HG03097 (cell line): ENCODE results near the gene ZFR.
"Not testable (repeated sequence)": the region's sequence is repeated elsewhere in the genome, so short reads cannot be mapped to it uniquely, and the experiment has no call there.

ENCODE experiments used
- ATAC-seq: cut with Tn5 transposase; IDR thresholded peaks from one replicate; pipeline ENCODE4 v1.9.1; 2021; ENCODE audit not compliant: unreplicated experiment, low FRiP score

The ZFR gene

DNA sequence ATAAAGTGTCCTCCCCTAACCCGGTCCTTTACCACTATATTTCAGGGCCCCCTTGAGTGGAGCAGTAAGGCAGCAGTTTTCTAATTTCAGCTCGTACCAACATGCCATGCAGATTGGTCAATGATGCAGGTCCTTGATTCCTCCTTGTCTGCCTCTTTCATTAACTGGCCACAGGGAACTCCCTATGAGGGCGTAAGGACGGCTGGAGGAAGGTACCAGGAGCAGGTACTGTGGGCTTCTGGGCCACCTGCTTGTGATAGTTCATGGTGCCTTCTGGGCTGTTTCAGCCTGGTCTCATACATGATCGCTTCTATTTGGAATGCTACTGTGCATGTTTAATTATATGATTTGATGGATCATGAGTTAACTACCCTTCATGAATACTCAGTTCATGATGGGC lies 9.4 kb upstream of the ZFR start:
- no peak for ATAC-seq

DNA sequence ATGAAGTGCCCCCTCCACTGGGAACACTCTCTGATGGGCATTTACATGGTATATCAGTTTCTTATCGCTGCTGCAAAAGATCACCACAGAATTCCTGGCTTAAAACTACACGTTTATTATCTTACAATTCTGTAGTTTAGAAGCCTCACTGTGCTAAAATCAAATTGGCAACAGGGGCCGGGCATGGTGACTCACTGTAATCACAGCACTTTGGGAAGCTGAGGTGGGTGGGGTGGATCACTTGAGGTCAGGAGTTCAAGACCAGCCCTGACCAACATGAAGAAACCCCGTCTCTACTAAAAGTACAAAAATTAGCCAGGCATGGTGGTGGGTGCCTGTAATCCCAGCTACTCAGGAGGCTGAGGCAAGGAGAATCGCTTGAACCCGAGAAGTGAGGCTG lies 7.8 kb upstream of the ZFR start:
- not testable (repeated sequence) for ATAC-seq

DNA sequence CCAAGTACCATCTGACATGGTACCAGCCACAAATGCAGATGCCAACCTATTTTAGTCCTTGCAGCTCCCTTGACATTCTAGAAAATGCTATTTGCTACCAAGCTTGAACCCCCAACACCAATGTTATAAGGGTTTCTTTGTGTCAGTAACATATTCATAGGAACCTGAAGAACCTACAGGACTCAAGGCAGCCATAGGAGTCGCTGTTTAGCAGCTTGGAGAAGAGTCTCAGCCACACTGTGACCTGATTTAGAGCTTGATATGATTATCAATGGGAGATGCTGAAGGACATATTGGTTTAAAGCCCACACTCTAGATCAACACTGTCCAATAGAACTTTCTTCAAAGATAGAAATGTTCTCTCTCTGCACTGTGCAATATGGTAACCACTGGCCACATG lies 6.4 kb upstream of the ZFR start:
- ATAC-seq = no peak

DNA sequence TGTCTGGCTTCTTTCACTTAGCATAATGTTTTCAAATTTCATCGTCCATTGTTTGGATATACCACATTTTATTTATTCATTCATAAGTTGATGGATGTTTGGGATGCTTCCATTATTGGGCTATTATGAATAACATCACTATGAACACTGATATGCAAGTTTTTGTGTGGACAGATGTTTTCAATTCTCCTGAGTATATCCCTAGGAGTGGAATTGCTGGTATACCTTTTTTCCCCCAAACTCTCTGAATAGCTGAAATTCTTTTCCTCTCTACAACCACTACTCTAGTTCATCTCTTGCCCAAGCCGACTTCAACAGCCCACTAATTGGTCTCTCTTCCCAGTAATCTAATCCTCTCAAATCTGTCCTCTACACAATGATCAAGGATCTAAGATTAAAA lies 4.7 kb upstream of the ZFR start:
- ATAC-seq = no peak

DNA sequence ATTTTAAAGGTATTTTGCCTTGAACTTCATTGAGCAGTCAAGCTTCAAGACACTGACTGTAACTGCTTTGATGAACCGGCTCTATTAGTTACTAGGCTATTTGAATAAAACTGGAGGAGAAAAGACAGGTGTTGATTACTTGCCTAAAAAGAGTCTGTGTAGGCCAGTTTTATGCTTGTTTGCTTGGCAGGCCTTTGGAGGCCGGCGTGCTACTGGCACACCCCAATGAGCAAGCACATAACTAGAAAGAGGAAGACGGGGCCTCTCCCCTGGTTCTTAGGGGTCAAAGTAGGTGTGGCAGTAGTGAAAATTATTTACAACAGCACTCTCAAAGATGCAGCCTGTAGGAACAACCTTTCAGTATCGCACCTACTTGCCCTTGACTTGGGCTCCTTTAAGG lies 2.1 kb upstream of the ZFR start:
- ATAC-seq = no peak

DNA sequence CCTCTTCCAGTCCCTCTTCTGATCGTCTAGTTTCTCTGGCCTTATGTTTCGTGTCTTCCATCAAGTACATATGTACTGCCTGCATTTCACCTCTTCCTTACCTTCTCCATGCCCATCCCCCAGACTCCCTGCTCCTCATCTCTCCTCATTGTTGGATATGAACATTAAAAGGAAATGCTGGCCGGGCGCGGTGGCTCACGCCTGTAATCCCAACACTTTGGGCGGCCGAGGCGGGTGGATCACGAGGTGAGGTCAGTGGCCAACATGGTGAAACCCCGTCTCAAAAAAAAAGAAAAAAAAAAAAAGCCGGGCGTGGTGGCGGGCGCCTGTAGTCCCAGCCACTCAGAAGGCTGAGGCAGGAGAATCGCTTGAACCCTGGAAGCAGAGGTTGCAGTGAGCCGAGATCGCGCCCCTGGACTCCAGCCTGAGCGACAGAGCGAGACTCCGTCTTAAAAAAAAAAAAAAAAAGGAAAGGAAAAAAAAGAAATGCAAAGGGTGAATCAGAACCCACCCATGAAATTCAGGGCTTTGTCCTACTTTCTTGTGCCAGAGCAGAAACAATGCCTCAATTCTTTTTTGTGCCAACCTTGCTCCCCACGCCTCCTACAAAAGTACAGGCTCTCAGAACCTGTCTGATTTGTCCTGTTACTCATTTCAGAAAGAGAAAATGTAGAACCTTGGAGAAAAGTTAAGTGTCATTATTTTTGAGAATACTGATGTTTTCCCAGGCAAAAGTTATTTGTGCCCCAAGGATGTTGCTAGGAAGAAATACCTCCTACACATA lies 1.5 kb upstream of the ZFR start:
- no peak for ATAC-seq

DNA sequence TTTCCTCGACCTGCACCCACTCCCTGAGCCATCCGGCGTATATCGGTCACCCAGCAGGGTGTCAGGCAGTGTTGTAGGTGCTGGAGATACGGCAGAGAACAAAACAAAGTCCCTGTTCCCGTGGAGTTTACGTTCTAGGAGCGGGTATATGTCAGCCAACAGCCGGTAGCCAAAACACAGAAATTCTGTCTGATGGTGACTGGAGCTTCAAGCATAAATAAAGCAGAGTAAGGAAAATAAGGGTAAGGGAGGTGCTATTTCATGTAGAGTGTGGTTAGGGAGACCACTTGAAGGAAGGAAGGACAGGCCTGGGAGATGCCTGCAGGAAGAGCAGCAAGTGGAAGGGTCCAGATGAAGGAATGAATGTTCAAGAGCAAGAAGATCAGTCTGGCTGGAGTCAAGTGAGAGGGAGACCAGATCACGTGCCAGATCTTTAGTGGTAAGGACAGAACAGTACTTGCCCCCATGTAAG lies 783 bp upstream of the ZFR start:
- no peak for ATAC-seq

DNA sequence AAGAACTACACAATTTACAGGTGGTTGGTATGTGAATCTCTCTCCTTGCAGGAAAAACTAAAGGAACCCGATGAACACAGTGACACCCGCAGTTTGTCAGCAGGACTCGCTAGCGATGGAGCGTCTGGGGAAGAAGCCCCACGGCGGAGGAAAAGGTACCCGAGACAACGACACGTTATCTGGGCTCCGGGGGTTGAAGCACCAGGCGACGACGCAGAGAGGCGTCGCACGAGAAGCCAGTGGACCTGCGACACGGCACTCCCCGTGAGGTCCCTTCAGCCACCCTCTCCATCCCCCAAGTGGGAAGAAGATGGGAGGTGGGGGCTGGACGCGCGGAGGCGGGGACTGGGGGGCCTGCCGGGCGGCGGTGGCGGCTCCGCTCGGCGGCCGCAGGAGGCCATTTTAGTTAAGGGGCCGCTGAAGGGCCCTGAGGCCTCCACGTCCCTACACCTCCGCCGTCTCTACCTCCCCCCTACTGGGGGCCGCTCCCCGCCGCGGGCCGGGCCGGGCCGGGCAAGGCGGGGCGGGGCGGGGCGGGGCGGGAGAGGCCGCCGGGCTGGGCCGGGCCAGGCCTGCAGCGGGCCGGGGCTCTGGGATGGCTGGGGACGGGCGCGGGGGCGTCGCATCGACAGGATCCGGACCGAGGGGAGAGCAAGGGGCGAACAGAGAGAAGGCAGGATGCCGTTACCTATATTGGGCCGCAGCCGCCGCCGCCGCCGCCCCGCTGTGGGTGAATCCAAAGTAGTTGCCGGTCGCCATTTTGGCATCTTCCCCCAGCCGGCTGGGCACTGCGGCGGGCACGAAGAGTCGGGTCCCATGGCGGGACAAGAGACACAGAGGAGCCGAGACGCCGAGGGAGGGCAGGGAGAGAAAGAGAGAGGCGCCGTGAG lies 754 bp downstream of the ZFR start:
- ATAC-seq = peak; percentile 36

DNA sequence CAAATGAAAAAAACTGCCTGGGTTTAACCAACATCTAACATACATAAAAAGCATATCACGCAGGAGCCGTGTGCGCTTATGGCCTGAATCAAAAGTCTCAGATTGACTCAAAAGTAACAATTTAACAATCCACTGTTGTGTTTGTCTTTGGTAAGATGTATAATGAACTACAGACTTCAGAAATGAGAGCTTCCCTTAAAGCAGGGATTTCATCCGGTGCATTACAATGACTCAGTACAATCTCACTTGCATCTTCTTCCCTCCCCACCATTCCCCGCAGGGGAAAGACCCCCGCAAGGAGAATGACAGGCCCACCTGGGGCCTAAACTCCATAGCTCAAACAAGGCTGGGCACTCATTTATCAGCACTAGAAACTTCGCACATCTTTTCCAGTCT lies 1.4 kb downstream of the ZFR start:
- ATAC-seq = peak; percentile 46

DNA sequence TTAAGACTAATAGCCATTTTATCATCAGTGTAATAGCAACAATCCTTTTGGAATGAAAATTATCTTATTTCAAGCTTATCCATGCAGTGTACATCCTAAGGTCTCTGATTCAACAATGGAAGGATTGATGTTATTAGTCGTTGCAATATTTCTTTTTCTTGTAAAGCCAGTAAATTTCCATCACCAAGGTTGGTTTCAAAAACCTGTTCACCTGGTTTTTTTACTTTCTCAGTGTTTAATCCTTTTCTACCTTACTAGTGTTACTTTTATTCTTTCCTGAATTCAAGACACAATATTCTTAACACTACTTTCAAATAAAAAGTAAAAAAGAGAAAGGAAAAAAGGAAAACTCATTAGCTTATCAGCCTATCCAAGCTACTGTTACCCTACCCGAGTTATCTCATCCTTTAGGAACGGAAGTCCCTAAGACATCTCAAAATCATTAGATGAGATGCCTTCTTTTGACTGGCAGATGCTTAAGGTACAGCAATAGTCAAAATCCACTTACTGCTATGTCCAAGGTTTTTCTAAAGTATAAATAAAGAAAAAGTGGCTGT lies 5.4 kb downstream of the ZFR start:
- ATAC-seq = no peak

DNA sequence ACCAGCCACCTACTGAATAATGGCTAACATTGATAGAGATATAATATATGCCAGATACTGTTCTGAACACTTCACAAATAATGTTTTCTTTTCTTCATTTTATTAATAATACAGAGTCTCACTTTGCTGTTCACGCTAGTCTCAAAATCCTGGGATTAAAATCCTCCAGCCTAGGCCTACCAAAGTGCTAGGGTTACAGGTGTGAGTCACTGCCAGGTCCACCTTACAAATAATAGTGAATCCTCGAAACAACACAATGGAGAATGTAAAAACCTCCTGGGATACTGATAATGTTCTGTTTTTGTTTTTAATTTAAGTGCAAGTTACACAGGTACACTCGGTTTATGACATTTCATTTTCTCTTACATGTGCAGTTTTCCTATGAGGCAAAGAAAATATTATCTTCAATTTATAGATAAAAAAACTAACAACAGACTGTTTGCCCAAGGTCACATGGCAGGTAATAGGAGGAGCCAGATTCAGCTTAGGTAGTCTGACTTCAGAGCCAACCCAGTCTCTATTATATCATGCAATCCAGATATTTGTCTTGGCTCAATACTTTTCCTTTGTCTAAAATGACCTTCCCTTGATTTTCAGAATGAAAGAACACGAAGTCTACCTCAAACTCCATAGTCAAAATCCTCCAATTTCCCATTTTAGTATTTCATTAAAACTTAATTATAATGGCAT lies 7.8 kb downstream of the ZFR start:
- no peak for ATAC-seq

DNA sequence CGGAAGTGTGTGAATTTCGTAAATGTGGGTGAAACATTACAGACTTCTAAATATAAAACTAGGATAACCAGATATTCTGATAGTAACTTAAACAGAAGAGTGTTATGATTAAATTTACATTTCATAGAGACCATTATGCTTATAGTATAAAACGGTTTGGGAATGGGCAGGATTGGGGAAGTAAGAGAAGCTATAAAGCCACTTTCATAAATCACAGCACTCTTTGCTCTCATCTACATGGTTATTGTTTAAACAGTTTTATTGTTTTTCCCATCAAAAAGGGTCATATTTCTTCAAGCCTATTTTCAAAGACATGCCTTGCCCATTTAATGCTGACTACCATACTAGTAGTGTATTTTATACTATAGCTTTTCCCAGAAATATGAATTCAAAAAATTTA lies 9.2 kb downstream of the ZFR start:
- no peak for ATAC-seq

DNA sequence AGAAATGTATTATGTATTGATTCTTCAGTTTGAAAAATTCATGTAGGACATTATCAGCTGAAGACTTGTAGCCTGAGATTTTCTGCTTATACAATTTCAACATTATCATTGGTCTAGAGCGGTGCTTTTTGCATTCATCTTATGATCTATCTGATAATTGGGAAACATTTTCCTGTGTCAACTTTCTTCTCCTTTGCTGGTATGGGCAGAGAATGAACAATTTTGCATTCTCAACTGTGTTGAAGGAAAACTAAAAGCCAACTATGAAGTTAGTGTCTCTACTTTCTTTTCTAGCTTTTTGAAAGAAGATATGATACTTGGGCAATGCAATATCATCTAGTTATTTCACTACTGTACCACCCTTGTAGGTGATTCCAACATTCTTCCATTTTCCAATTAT lies 10.3 kb downstream of the ZFR start:
- no peak for ATAC-seq

DNA sequence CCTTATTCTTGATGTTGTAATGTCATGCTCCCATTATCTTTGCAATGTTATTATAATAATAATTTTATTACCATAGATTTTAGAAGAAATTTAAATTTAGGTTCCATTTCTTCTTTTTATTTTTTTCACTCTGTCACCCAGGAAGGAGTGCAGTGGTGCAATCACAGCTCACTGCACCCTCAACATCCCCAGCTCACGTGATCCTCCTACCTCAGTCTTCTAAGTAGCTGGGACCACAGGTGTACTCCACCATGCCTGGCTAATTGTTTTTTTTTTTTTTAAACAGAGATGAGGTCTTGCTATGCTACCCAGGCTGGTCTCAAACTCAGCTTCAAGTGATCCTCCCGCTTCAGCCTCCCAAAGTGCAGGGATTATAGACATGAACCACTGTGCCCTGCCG lies 11.9 kb downstream of the ZFR start:
- ATAC-seq = no peak

DNA sequence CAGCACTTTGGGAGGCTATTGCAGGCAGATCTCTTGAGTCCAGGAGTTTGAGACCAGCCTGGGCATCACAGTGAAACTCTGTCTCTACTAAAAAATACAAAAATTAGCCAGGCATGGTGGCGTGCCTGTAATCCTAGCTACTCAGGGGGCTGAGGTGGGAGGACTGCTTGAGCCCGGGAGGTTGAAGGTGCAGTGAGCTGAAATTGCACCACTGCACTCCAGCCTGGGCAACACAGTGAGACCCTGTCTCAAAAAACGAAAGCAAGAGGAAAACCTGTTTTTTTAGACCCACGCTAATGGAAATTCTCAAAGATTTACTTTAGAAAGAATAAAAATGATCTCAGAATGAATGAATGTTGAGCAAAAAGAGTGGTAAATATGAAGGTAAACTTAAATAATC lies 13.7 kb downstream of the ZFR start:
- ATAC-seq = not testable (repeated sequence)

DNA sequence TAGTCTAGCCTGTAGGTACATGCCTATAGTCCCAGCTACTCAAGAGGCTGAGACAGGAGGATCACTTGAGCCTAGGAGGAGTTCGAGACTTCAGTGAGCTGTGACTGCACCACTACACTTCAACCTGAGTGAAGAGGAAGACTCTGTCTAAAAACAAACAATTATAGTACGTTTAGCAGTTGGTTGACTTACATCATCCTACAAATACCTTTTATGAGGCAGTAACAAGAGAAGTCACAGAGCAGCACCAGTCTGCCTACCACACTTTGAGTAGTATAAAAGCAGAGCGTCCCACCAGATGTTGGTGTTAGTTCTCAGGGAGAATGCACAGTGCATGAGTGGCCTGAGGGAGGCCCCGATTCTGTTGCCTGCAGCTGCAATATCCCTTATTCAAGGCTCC lies 16.1 kb downstream of the ZFR start:
- ATAC-seq = no peak

DNA sequence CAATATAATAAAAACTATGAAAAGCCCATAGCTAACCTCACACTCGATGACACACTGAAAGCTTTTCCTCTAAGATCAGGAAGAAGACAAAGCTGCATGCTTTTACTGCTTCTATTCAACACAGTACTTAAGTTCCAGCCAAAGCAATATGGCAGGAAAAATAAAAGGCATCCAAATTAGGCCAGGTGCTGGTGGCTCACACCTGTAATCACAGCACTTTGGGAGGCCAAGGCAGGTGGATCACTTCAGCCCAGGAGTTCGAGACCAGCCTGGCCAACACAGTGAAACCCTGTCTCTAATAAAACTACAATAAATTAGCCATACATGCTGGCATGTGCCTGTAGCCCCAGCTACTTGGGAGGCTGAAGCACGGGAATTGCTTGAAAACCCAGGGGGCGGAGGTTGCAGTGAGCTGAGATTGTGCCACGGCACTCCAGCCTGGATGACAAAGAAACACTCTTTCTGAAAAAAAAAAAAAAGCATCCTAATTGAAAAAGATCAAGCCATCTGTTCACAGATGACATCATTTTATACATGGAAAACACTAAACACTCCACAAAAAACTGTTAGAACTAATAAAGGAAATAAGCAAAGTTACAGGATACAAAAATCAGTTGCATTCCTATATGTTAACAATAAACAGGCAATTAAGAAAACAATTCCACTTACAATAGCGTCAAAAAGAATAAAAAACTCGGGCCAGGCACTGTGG lies 17.9 kb downstream of the ZFR start:
- ATAC-seq = no peak

DNA sequence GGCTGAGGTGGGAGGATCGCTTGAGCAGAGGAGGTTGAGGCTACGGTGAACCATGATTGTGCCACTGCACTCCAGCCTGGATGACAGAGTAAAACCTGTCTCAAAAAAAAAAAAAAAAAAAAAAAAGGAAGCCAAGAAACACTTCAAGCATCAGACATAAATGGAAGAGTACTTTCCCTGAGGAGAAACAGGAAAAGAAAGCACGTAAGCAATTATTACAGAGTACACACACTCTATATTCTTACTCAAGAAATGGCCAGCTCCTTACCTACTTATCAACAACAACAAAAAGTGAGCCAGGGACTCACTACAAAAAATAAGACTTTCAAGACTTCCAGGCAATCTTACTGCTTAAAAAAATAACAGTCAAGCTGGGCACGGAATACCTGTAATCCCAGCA lies 21.8 kb downstream of the ZFR start:
- ATAC-seq = no peak

DNA sequence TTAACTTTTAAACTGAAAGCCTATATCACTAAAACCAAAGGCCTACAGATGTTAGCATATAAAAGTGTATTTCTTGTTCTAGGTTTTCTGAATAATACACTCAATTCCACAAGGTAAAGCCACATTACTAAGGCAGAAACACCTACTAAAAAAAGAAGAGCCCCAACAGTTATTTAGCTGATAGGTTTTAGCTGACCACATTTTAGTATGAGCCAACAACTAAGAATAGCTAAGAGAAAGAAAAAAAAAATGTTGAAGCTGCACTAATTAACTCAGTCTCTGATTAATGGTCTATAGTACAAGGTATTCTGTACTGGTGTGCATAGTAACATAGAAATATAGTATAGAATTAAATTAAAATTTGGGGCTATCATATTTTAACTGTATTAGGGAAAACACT lies 23.5 kb downstream of the ZFR start:
- ATAC-seq = no peak

DNA sequence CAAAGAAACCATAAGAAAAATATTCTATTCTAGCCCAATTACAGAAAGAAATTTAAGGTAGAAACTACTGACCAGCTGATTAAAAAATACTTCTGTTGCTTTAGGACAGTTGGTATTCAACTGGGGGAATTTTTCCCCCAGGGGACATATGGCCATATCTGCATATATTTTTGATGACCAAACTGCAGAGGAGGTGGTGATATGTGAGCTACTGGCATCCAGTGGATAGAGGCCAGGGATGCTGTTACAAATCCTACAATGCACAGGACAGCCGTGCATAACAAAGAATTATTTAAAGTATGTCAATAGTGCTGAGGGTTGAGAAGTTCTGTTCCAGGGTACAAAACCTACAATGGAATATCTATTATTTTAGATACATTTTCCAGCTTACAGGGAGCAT lies 24.0 kb downstream of the ZFR start:
- no peak for ATAC-seq
